GM18526 (cell line): ENCODE data around the gene SKI.

Experiments used
- POLR2A ChIP-seq: IDR thresholded peaks from 3 replicates; pipeline ENCODE4 v1.6.1; 2011; ENCODE audit not compliant: insufficient read length; ENCODE audit errors: extremely low read depth

The SKI gene

DNA sequence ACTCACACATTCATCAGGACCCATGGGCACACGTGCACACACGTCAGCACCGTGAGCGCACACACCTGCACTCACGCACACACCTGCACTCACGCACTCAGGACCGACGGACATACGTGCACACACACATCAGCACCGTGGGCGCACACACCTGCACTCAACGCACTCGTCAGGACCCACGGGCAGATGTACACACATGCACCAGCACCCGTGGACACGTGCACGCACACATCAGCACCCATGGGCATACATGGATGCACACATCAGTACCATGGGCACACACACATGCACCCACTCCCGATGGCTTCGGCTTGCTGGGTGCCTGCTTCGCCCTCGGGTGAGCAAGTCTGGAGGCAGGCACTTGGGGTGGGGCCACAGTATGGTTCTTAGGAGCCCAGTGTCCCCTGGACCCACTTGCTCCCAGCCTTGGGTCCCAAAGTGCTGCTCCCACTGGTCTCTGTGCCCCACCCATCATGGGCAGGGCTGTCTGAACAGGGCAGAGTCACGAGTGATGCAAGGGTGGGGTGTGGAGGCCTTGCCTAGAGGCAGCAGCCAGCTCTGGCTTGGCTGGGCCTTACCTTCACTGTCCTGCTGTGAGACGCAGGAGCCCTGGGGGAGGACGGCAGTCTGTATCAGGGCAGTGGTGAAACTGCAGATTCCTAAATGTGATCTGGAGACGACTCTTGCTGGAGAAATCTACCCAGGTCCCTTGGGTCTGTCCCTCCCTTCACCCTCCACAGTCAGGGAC is 49.8 kb downstream of the SKI start:
- TF ChIP-seq POLR2A = no peak

DNA sequence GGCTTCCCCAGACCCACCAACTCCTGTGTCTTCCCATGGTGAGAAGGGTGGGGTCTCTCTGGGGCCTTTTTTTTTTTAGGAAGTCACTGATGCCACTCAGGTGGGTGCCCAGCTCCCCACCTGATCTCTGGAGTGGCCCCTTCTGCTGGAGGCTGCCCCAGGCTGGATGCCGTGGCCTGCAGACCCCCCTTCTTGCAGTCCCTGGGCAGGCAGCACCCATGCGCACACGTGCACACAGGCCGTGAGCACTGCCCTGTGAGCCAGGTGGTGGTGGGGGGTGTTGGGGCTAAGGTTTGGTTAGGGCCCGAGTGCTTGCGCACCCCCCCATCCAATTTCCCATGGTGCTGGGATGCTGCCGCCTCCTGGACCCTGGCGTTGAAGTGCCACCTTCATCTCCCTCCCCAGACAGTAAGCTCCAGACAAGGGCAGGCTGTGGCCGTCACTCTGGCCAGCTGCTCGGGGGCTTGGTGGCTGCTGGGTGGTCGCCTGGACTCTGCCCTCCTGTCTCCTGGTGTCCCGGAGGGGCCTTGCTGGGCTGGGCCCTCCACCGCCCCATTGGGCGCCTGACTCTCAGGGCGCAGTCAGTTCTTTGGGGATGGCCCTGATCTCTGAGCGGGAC is 50.6 kb downstream of the SKI start:
- no peak for TF ChIP-seq POLR2A

DNA sequence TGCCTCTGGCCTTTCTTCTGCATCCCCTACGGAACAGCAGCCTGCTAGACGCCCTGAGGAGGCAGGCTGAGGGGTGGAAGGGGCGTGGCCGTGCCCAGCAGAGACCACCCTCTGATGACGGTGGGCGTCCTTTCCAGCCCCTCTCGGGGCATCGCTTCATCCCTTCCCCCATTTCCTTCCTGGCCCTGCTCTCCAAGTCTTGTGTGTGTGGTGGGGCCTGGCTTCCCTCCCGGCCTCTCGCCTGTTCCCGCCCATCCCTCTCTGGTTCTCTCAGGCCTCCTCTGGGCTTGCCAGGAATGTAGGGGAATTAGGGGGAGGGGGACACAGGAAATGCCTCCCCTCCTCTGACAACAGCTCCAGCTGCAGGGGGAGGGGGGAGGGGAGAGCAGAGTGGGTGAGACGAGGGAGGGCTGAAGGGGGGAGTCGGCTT is 51.1 kb downstream of the SKI start:
- no peak for TF ChIP-seq POLR2A

DNA sequence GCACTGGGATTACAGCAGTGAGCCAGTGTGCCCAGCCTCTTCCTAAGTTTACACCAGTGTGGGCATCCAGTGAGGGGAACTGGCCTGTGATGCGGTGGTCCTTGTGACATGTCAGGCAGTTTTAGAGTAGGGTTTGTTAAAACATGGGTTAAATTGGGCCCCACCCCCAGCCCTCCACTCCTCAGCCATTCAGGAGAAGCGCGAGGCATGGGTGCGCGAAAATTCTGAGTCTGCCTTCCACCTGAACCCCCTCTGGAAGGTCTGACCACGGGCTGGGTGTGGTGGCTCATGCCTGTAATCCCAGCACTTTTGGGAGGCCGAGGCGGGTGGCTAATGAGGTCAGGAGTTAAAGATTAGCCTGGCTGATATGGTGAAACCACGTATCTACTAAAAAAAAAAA is 51.7 kb downstream of the SKI start:
- no peak for TF ChIP-seq POLR2A

DNA sequence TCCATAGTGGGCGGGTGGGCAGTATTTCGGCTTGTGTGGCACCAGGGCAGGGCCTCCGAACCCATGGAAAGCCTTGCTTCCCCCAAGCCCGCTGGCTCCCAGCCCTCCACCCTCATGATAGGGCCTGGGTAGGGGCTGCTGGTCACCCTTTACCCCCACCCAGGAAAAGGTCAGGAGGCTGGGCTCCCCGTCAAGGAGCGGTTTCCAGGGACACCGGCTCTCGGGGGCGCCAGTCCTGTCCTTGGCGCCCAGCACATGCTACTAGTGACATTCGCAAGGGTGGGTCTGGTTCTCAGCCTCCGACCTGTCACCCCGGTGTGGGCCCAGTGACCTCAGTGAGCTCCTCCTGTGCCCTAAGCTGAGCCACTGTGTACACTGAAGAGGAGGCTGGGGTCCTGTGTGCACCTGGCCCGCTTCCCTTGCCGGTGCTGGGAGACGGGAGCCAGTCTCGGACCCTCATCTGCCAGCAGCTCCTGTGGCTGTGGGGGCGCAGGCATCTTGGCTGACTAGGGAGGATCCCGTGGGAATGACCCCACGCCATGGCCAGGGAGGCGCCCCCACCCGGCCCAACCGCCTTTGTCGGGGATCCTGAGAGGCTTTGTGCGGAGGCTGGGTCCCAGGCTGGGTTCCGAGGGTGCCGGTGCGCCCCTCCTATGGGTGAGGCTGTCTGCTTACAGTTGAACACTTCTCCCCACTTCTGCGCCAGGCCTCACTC is 54.6 kb downstream of the SKI start:
- TF ChIP-seq POLR2A = no peak

DNA sequence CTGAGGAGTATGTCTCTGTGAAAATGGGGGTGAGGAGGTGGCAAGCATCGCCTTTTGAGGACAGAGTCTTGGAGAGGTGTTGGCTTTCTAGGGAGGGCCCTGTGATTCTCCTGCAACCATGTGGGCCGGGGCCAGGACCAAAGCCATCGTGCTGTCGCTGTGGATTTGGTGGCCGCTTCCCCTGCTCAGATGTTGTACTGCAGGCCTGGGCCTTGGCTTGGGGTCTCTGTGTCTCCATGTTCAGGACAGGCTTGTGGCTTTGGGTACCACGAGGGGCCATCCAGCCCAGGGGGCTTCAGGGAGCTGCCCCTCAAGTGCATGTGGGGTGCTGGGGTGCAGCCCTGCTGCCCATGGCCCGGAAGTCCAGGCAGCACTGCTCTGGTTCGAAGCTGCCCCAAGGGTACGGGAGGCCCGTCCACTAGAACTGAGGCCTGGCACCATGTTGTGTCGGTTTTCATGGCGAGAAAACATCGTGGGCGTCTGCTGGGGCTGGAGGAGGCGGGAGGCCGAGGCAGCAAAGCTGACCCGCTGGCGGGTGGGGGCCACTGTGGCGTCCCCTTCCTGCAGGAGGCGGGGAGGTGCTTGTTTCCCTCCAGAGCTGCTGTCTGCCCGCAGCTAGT is 55.4 kb downstream of the SKI start:
- no peak for TF ChIP-seq POLR2A

DNA sequence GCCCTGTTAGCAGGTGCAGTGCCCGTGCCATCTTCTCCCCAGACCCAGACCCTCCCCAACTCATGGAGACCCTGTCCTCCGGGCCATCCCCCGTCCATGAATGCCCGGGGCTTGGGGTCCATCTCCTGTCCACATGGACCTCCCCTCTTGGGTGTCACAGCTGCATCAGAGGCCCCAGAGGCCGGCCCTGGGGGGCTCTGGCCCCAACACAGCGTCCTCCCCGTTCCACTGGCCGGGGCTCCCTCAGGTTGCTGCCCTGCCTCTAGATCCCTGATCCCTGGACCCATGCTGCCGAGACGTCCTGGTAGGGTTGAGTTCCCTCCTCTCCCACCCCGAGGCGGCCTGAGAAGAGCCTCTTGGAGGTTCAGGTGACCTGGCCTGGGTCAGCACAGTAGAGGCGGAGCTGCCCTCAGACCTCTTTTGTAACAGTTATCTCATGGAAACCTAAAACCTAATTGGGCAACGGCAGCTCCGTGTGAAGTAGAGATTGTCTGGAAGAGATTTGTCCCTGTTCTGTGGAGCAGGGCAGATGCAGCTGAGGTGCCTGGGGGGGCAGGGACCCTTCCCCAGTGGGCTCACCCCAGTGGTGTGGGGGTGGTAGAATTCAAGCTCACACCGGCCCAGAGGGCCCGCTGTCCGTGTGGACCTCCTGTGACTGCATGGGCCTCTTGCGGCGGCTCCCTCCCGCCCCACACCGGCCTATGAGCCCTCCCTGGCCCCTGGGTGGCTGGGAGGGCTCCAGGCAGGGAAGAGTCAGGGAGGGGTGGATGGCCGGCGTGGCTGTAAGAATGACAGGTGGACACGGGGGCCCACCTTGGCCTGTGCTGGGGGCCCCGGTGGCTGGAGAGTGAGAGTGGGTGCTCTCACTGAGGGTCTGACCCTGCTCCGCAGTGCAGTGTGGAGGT is 56.1 kb downstream of the SKI start:
- no peak for TF ChIP-seq POLR2A

DNA sequence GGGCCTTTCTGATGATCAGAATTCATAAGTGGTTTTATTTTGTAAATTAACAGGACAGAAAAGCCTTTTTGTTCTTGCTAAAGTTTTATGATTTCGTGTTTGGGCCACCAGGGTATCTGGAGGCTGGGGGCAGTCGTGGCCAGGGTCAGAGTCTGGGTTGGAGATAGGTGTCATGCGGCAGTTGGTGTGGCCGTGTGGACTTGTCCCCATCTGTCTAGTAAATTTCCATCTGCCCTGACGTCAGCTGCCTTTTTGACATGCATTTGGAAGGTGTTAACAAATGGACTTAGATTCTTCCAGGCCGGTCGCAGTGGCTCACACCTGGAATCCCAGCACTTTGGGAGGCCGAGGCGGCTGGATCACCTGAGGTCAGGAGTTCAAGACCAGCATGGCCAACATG is 56.8 kb downstream of the SKI start:
- TF ChIP-seq POLR2A = no peak

DNA sequence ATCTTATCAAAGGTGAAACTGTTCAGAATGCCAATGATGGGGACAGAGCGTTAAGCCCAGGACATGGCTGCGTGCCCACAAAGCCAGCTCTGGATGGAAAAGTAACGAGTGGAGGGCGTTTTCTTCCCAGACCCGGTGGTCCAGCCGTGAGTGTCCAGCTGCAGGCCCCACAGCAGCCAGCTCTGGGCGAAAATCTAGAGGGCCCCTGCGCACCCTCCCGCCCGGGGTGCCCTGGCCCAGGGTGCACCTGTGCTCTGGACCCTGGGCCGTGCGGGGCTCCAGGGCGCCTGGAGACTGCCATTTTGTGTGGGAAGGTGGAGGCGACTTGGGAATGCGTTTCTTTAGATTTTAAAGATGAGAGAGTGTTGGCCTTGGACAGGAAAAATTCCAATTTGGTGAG is 58.8 kb downstream of the SKI start:
- TF ChIP-seq POLR2A = no peak

DNA sequence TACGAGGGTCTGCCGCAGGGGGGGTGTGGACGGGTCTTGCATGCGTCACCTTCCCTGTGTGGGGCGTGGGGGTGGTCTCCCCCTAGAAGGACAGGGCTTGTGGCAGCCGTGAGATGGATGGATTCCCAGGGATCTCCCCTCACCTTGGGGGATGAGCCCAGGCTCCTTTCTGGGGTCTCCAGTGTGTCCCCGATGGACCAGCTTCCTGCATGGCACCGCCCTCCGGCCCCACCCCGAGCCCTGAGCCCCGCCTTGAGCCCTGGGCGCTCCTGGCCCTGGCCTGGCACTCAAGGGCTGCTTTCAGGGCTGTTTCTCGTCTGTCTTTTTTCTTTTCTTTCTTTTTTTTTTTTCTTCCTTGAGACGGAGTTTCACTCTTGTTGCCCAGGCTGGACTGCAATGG is 59.5 kb downstream of the SKI start:
- no peak for TF ChIP-seq POLR2A

DNA sequence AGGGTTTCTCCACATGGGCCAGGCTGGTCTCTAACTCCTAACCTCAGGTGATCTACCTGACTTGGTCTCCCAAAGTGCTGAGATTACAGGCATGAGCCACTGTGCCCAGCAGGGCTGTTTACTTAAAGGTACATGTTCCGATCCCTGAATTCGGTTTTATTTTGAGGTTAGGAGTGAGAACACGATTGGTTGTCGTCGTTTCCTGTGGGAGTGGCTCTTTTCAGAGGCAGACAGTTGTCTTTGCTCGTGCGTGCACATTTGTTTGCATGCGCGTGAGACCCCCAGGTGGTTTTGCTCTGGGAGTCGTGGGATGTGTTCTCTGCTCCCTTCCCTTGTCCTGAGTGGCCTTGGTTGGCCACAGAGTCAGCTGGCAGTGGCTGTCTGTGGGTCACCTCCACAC is 60.2 kb downstream of the SKI start:
- no peak for TF ChIP-seq POLR2A

DNA sequence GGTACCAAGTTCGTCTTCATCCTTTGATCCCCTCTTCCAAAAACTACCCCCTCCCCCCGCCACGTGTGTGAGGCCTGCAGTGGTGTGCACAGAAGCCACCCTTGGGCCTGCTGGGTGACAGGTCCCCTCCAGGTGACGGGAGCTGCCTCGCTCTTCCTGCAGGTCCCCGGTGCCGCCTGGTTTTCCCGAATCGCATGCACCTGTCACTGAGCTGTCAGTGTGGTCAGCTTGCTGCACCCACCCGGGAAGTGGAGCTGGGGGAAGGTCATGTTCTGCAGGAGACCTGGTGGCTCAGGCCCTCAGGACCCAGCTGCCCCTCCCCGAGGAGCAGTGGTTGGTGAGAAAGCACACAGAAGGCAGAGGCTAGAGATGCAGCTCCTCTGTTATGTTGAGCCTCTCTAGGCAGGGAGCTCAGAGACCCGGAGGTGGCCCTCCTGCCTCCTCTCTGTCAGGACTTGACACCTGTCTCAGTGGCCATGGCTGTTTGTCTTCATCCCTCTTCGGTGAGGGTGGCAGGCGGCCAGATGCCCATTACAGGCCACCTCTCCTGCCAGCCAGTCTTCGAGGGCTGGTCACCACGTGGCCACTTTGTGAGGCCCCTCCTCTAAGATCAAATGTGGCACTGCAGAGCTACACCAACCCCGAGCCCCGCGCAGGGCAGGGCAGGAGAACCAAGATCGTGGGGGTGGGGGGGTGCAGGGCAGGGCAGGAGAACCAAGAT is 60.9 kb downstream of the SKI start:
- TF ChIP-seq POLR2A = no peak

DNA sequence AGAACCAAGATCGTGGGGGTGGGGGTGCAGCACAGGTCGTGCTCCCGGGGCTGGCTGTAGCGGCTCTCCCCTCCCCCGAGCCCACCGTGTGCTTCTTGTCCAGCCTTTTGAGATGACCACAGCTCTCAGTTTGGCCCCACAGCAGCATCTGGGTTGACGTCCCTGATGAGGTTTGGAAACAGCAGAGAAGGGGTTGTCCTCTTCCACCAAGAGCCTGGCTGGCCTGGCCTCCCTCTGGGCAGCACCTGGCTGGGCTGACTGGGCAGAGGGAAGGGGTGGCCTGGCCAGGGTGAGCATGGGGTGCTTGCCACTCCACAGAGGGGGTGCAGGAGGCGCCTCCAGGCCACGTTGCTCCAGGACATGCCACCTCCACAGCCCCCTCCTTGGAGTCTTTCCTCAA is 61.5 kb downstream of the SKI start:
- TF ChIP-seq POLR2A = no peak

DNA sequence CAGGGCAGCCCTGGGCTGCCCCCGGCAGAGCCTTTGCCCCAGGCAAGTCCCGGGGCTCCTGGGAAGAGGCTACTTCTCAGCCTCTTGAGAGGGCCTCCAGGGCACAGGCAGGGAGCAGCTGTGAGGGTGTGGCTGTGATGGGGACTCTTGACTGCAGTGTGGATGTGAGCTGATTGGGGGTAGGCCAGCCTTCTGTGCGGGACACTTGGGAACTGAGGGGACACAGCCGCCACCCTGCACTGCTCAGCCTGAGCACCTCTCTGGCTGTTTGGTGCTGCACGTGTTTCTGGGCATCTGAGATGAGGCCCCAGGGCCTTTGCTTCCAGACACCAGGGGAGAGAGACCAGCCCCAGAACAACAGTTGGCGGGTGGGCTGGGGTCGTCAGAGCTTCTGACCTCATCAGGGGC is 62.1 kb downstream of the SKI start:
- no peak for TF ChIP-seq POLR2A
